Osteoblast (primary cell): Measurements from ENCODE around the gene NOP9. TPM values are rescaled to one million over a fixed set of nuclear protein-coding genes. Genes with fewer than 3 reads are reported as not detected.
"Not testable (repeated sequence)": the region's sequence is repeated elsewhere in the genome, so short reads cannot be mapped to it uniquely, and the experiment has no call there.

Source experiments
- DNase-seq: peaks from one replicate; pipeline ENCODE4 v3.0.0; 2011; ENCODE audit warnings: low spot score, mixed read lengths; ENCODE audit not compliant: insufficient read length; ENCODE audit errors: missing footprints
- H2AFZ ChIP-seq: 2 replicates; pipeline ENCODE4 v1.6.0; 2011; ENCODE audit warnings: mild to moderate bottlenecking, low read length
- H3K27ac ChIP-seq: 2 replicates; pipeline ENCODE4 v1.5.1; 2011; ENCODE audit warnings: mild to moderate bottlenecking, low read depth, low read length, moderate library complexity
- H3K27me3 ChIP-seq: 2 replicates; pipeline ENCODE4 v1.6.0; 2012; ENCODE audit warnings: mild to moderate bottlenecking, control low read depth, inconsistent platforms, low read length, moderate library complexity; ENCODE audit not compliant: insufficient read depth
- H3K36me3 ChIP-seq: 2 replicates; pipeline ENCODE4 v1.5.1; 2011; ENCODE audit warnings: mild to moderate bottlenecking, low read length, control low read depth, moderate library complexity; ENCODE audit not compliant: insufficient read depth
- H3K4me1 ChIP-seq: 2 replicates; pipeline ENCODE4 v1.5.1; 2011; ENCODE audit warnings: mild to moderate bottlenecking, low read length, control low read depth, moderate library complexity; ENCODE audit not compliant: insufficient read depth
- H3K4me2 ChIP-seq: 2 replicates; pipeline ENCODE4 v1.6.0; 2011; ENCODE audit warnings: mild to moderate bottlenecking, low read length; ENCODE audit not compliant: insufficient read depth
- H3K4me3 ChIP-seq: fragments of 200-600 bp; sonication (generic); 3 replicates; pipeline ENCODE4 v1.5.1; 2012; ENCODE audit warnings: mild to moderate bottlenecking, low read length, inconsistent platforms; ENCODE audit not compliant: insufficient read depth
- H3K79me2 ChIP-seq: 2 replicates; pipeline ENCODE4 v1.6.0; 2012; ENCODE audit warnings: mild to moderate bottlenecking, low read length, control low read depth, inconsistent platforms; ENCODE audit not compliant: insufficient read depth
- H3K9me3 ChIP-seq: 2 replicates; pipeline ENCODE4 v1.5.1; 2011; ENCODE audit warnings: low read depth, low read length, control low read depth
- H4K20me1 ChIP-seq: 2 replicates; pipeline ENCODE4 v1.6.0; 2012; ENCODE audit warnings: mild to moderate bottlenecking, low read length, control low read depth; ENCODE audit not compliant: insufficient read depth
- CTCF ChIP-seq: IDR thresholded peaks from 2 replicates; pipeline ENCODE4 v1.5.1; 2011; ENCODE audit warnings: mild to moderate bottlenecking, low read depth, low read length, moderate library complexity; ENCODE audit errors: extremely low read depth
- total RNA-seq: library from RNA; depleted of rRNA; stranded (reverse); fragments of >200 nt; gene quantifications from 2 replicates; pipeline ENCODE4 v1.2.3, GENCODE V29; 2012

NOP9 gene
- total RNA-seq, 1 donor = 21.0 TPM

GRCh38 chr14:24327303-24327702 is 27.7 kb downstream of the NOP9 start:
- Histone ChIP-seq H3K27me3 (no peaks in the 10 kb centered on the region), H3K79me2 (no peaks in the 10 kb centered on the region), H3K4me1 (peaks cover under 1% of the 10 kb centered on the region), H3K27ac (no peak overlapping the region), H2AFZ (no peak overlapping the region), H4K20me1 (peaks cover 4% of the 10 kb centered on the region), H3K4me3 (no peak overlapping the region), H3K9me3 (no peaks in the 10 kb centered on the region), H3K36me3 (peaks cover 11% of the 10 kb centered on the region), H3K4me2 (no peak overlapping the region)
- no peak for DNase-seq
- no peak for TF ChIP-seq CTCF

- TF ChIP-seq CTCF = peak; percentile 42
- H3K4me1 ChIP-seq, H3K27me3 ChIP-seq, DNase-seq, H3K36me3 ChIP-seq, H3K79me2 ChIP-seq, H2AFZ ChIP-seq, H3K4me2 ChIP-seq, H3K4me3 ChIP-seq, H3K9me3 ChIP-seq, H3K27ac ChIP-seq, H4K20me1 ChIP-seq: not testable (repeated sequence)
These were observed 28.3 kb downstream of the NOP9 start for GRCh38 chr14:24327914-24328313.

- no peaks in the 10 kb centered on the region for H3K79me2 ChIP-seq
- H3K4me1 ChIP-seq = peaks cover 11% of the 10 kb centered on the region
- DNase-seq = peak; percentile 66
- H3K4me3 ChIP-seq = no peak overlapping the region
- no peak overlapping the region for H3K4me2 ChIP-seq
- no peak overlapping the region for H2AFZ ChIP-seq
- TF ChIP-seq CTCF = no peak
- H3K36me3 ChIP-seq = peaks cover 5% of the 10 kb centered on the region
- no peaks in the 10 kb centered on the region for H3K9me3 ChIP-seq
- H3K27ac ChIP-seq = no peak overlapping the region
- H3K27me3 ChIP-seq = no peaks in the 10 kb centered on the region
- H4K20me1 ChIP-seq = no peaks in the 10 kb centered on the region
These were observed 29.5 kb downstream of the NOP9 start for GRCh38 chr14:24329073-24329663.

GRCh38 chr14:24329736-24330135 is 30.1 kb downstream of the NOP9 start:
- TF ChIP-seq CTCF = no peak
- no peaks in the 10 kb centered on the region for H3K79me2 ChIP-seq
- no peaks in the 10 kb centered on the region for H4K20me1 ChIP-seq
- peaks cover 5% of the 10 kb centered on the region for H3K36me3 ChIP-seq
- no peak overlapping the region for H3K4me3 ChIP-seq
- H3K9me3 ChIP-seq = no peaks in the 10 kb centered on the region
- H3K27ac ChIP-seq = no peak overlapping the region
- H3K4me2 ChIP-seq = no peak overlapping the region
- no peak overlapping the region for H2AFZ ChIP-seq
- DNase-seq = no peak
- peaks cover 11% of the 10 kb centered on the region for H3K4me1 ChIP-seq
- no peaks in the 10 kb centered on the region for H3K27me3 ChIP-seq
